ENCODE data around the gene GTF2F2.

DNA sequence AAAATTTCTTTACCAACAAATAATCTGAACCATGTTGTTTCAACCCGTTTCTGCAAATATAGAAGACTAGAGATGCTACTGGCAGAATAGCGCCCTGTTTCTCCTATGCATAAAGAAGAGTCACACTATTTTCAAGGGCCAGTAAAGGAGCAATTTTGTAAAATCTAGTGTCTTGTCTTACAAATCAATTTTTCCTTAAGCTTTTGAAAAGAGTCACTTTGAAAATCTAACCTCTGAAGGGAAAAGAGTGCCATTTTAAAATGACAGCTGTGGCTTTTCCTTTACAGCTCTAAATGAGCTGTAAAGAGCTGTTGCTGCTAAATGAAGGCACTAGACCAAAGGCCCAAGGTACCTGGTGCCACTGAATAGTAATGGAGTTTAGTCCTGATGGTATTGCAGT lies 16.9 kb upstream of the GTF2F2 start:
- TF ChIP-seq CTCF (IDR thresholded peaks at IDR 0.05) (no peak), POLR2AphosphoS5 (IDR thresholded peaks at IDR 0.05; ENCODE audit: low read depth, low read length) (no peak)

Measured in Panc1 (cell line).